Left lung (tissue), 10 donors: Measurements from ENCODE around the gene ATP6V0C. TPM values are rescaled to one million over a fixed set of nuclear protein-coding genes. Genes with fewer than 3 reads are reported as not detected.
A peak's percentile ranks its signal among the peaks of the same experiment; 100 is the strongest.
"Not testable (repeated sequence)": the region's sequence is repeated elsewhere in the genome, so short reads cannot be mapped to it uniquely, and the experiment has no call there.

Source experiments
- ATAC-seq: fragments of 200-7000 bp; cut with Tn5 transposase; one replicate; pipeline ENCODE4 v1.9.1; 2020; ENCODE audit warnings: moderate library complexity
- DNase-seq, 4 donors: peaks; one replicate each; pipeline ENCODE4 v3.0.0-alpha.2; 2013 to 2020
- H3K27ac ChIP-seq, 2 donors: fragments of 200-600 bp; sonication (generic) in 1 of 2; one replicate each; pipeline versions ENCODE4 v1.5.0 to v1.8.0; 2020 to 2021
- H3K27me3 ChIP-seq, 2 donors: fragments of 200-600 bp; sonication (generic) in 1 of 2; one replicate each; pipeline versions ENCODE4 v1.5.0 to v1.8.0; 2020 to 2021
- H3K36me3 ChIP-seq, 2 donors: fragments of 200-600 bp; sonication (generic) in 1 of 2; one replicate each; pipeline versions ENCODE4 v1.5.0 to v1.8.0; 2020 to 2021
- H3K4me1 ChIP-seq, 2 donors: fragments of 200-600 bp; one replicate each; pipeline ENCODE4 v1.8.0; 2021
- H3K4me3 ChIP-seq, 2 donors: fragments of 200-600 bp; sonication (generic) in 1 of 2; one replicate each; pipeline versions ENCODE4 v1.5.0 to v1.8.0; 2020 to 2021; ENCODE audit warnings: mild to moderate bottlenecking in 1 of 2
- H3K9me3 ChIP-seq, 2 donors: fragments of 200-600 bp; sonication (generic) in 1 of 2; one replicate each; pipeline versions ENCODE4 v1.5.0 to v1.8.0; 2020 to 2021
- CTCF ChIP-seq, 2 donors: fragments of 200-600 bp; sonication (generic) in 1 of 2; IDR thresholded peaks; one replicate each; pipeline versions ENCODE4 v1.5.0 to v1.8.0; 2021; ENCODE audit warnings: antibody characterized with exemption in 2 of 2
- intact Hi-C, 2 donors: fragments of 100-400 bp; cut with DNase I; formaldehyde crosslinking; loops; one replicate each; pipeline versions ENCODE4 v1.11.2 to v1.14.2; 2022
- microRNA-seq, 2 donors: library from miRNA; unstranded; fragments of <30 nt; microRNA quantifications; one replicate each; pipeline ENCODE4, GENCODE V29; 2019
- polyA plus RNA-seq, 6 donors: library from polyadenylated mRNA; unstranded; fragments of 120-200 nt; gene quantifications; one replicate each; pipeline ENCODE4 v1.2.1, GENCODE V29; 2013; ENCODE audit not compliant: insufficient read length in 6 of 6
- total RNA-seq, 2 donors: library from RNA; stranded (reverse); fragmentation: NEBNext Ultra II Directional; extraction: Animal tissue kit (Norgen Biotek cat#: 25700); gene quantifications; one replicate each; pipeline ENCODE4 v1.2.1, GENCODE V29; 2021
- donor health status: DM: no; HTN: yes; CAD: no.
- donor health status: DM: no; HTN: no; CAD: no.

ATP6V0C gene
- total and polyA plus RNA-seq, 8 donors, result 76.6 to 333 (median 102) TPM

GRCh38 chr16:2560131-2560797, 46.5 kb downstream of the ATP6V0C start:
- DNase-seq, H3K4me3 ChIP-seq, H3K9me3 ChIP-seq, intact Hi-C loops, H3K4me1 ChIP-seq, H3K36me3 ChIP-seq, H3K27me3 ChIP-seq: not testable (repeated sequence)
- peak; percentile 67 for ATAC-seq
- peak overlapping the region in 1 of 2 donors; percentile 50 for H3K27ac ChIP-seq

- H3K27me3 ChIP-seq, H3K4me1 ChIP-seq, intact Hi-C loops, H3K36me3 ChIP-seq, H3K4me3 ChIP-seq, H3K9me3 ChIP-seq, H3K27ac ChIP-seq: not testable (repeated sequence)
- TF ChIP-seq CTCF (IDR thresholded peaks at IDR 0.05), result peak; percentile 26 to 48
- peak; percentile 97 for ATAC-seq
- peak in 2 of 4 donors; percentile 74 to 90 for DNase-seq
Observed at GRCh38 chr16:2560798-2561133, 47.0 kb downstream of the ATP6V0C start.

GRCh38 chr16:2567506-2567905, 53.8 kb downstream of the ATP6V0C start:
- DNase-seq, H3K4me1 ChIP-seq, H3K36me3 ChIP-seq, H3K9me3 ChIP-seq, ATAC-seq, H3K4me3 ChIP-seq, intact Hi-C loops, H3K27ac ChIP-seq, H3K27me3 ChIP-seq: not testable (repeated sequence)

- H3K36me3 ChIP-seq, H3K4me3 ChIP-seq, intact Hi-C loops, H3K27me3 ChIP-seq, DNase-seq, H3K27ac ChIP-seq, H3K9me3 ChIP-seq, H3K4me1 ChIP-seq: not testable (repeated sequence)
- ATAC-seq, result peak; percentile 47
Observed at GRCh38 chr16:2568573-2568972, 54.8 kb downstream of the ATP6V0C start.

Small RNA genes lying within 50 kb of the gene (microRNA-seq; reads per million reads assigned to microRNA genes)
- 0 to 0.41 reads per million in 2 donors for gene MIR3178
- gene MIR6768, result 0 to 0.17 reads per million in 2 donors

Other genes with a start within 250 kb of the ATP6V0C start
- gene RNPS1, start 245.8 kb upstream of the ATP6V0C start, total RNA-seq, result 100 to 1,000 TPM; 109 to 124 TPM
- gene RNPS1, start 245.8 kb upstream of the ATP6V0C start, polyA plus RNA-seq, result 100 to 1,000 TPM; 178 to 208 (median 196) TPM
- 100 to 1,000 TPM; 329 to 334 TPM for gene ABCA3, start 173.2 kb upstream of the ATP6V0C start, total RNA-seq
- 10 to 100 TPM in 2 of 6 donors, 1 to 10 TPM in 4; 6.8 to 17.3 (median 9.6) TPM for gene ABCA3, start 173.2 kb upstream of the ATP6V0C start, polyA plus RNA-seq
- 1 to 10 TPM; 4.7 to 8.0 TPM for gene CCNF, start 84.5 kb upstream of the ATP6V0C start, total RNA-seq
- gene CCNF, start 84.5 kb upstream of the ATP6V0C start, polyA plus RNA-seq, result 10 to 100 TPM in 3 of 6 donors, 1 to 10 TPM in 3; 9.2 to 17.3 (median 10.1) TPM
- 1 to 10 TPM; 4.0 to 6.5 TPM for gene TEDC2, start 53.8 kb upstream of the ATP6V0C start, total RNA-seq
- 10 to 100 TPM in 3 of 6 donors, 1 to 10 TPM in 3; 5.7 to 10.9 (median 9.2) TPM for gene TEDC2, start 53.8 kb upstream of the ATP6V0C start, polyA plus RNA-seq
- 1 to 10 TPM in 1 of 2 donors, not detected in 1; 1.7 TPM for gene NTN3, start 42.7 kb upstream of the ATP6V0C start, total RNA-seq
- gene NTN3, start 42.7 kb upstream of the ATP6V0C start, polyA plus RNA-seq, result 1 to 10 TPM; 3.1 to 6.7 (median 5.2) TPM
- 10 to 100 TPM; 37.1 to 41.4 TPM for gene TBC1D24, start 38.8 kb upstream of the ATP6V0C start, total RNA-seq
- gene TBC1D24, start 38.8 kb upstream of the ATP6V0C start, polyA plus RNA-seq, result 10 to 100 TPM; 14.2 to 28.1 (median 17.2) TPM
- gene AMDHD2, start 6.4 kb downstream of the ATP6V0C start, total RNA-seq, result 10 to 100 TPM; 45.5 to 62.4 TPM
- gene AMDHD2, start 6.4 kb downstream of the ATP6V0C start, polyA plus RNA-seq, result 10 to 100 TPM; 13.4 to 21.3 (median 17.0) TPM
- gene CEMP1, start 17.5 kb downstream of the ATP6V0C start, total RNA-seq, result 1 to 10 TPM in 1 of 2 donors, under 1 TPM in 1; 0.45 to 1.1 TPM
- gene CEMP1, start 17.5 kb downstream of the ATP6V0C start, polyA plus RNA-seq, result 1 to 10 TPM; 1.4 to 3.8 (median 2.3) TPM
- 10 to 100 TPM; 56.4 to 64.8 TPM for gene PDPK1, start 24.1 kb downstream of the ATP6V0C start, total RNA-seq
- gene PDPK1, start 24.1 kb downstream of the ATP6V0C start, polyA plus RNA-seq, result 10 to 100 TPM; 36.5 to 57.2 (median 44.1) TPM
- gene KCTD5, start 168.6 kb downstream of the ATP6V0C start, total RNA-seq, result 10 to 100 TPM; 21.3 to 28.3 TPM
- 10 to 100 TPM; 18.4 to 24.0 (median 21.0) TPM for gene KCTD5, start 168.6 kb downstream of the ATP6V0C start, polyA plus RNA-seq
- gene PRSS27, start 206.3 kb downstream of the ATP6V0C start, total RNA-seq, result under 1 TPM; 0.45 to 0.70 TPM
- 1 to 10 TPM; 1.9 to 3.3 (median 2.5) TPM for gene PRSS27, start 206.3 kb downstream of the ATP6V0C start, polyA plus RNA-seq
- 100 to 1,000 TPM; 536 to 562 TPM for gene SRRM2, start 238.7 kb downstream of the ATP6V0C start, total RNA-seq
- 100 to 1,000 TPM; 574 to 710 (median 657) TPM for gene SRRM2, start 238.7 kb downstream of the ATP6V0C start, polyA plus RNA-seq